HUES48 (cell line): ENCODE data around the gene DENND6B.

Experiments used
- H3K27ac ChIP-seq: one replicate; pipeline ENCODE4 v1.7.0; 2013; ENCODE audit warnings: low read depth, low read length, inconsistent platforms
- H3K27me3 ChIP-seq: 2 replicates; pipeline ENCODE4 v1.6.1; 2013; ENCODE audit warnings: mild to moderate bottlenecking, low read length; ENCODE audit not compliant: control insufficient read depth, insufficient read depth
- H3K36me3 ChIP-seq: 2 replicates; pipeline ENCODE4 v1.6.1; 2013; ENCODE audit warnings: low read length; ENCODE audit not compliant: control insufficient read depth, insufficient read depth
- H3K4me1 ChIP-seq: 2 replicates; pipeline ENCODE4 v1.6.1; 2013; ENCODE audit warnings: mild to moderate bottlenecking, low read length; ENCODE audit not compliant: control insufficient read depth, insufficient read depth
- H3K4me3 ChIP-seq: 2 replicates; pipeline ENCODE4 v1.5.1; 2013; ENCODE audit warnings: mild to moderate bottlenecking, low read depth, low read length
- H3K9ac ChIP-seq: 2 replicates; pipeline ENCODE4 v1.6.1; 2013; ENCODE audit warnings: mild to moderate bottlenecking, low read depth, low read length, moderate library complexity
- H3K9me3 ChIP-seq: 2 replicates; pipeline ENCODE4 v1.6.1; 2013; ENCODE audit warnings: low read length; ENCODE audit not compliant: control insufficient read depth, insufficient read depth

DENND6B gene

DNA sequence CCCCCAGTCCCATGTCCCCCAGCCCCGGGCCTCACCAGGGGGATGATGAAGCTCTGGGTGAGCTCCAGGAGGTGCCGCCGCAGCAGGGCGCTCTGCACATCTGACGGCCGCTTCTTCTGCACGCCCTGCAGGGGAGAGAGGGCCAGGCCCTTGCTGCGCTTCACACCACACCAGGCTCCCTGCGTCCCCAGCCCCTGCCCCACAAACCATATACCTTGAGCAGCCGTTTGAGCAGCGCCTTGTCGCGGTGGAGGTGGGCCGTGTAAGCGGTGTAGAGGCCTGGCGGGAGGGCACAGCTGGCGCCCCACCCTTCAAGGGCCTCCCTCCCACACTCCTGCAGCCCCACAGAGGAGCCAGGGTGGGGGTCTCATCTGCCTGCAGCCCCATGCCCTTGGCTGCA lies 13.2 kb downstream of the DENND6B start:
- Histone ChIP-seq H3K27ac (no peak overlapping the region), H3K9me3 (no peaks in the 10 kb centered on the region), H3K4me3 (no peak overlapping the region), H3K36me3 (no peaks in the 10 kb centered on the region), H3K27me3 (no peaks in the 10 kb centered on the region), H3K9ac (no peak overlapping the region), H3K4me1 (0 out of 2 replicates have a peak, but pooled peaks cover 3% of the 10 kb centered on the region)

DNA sequence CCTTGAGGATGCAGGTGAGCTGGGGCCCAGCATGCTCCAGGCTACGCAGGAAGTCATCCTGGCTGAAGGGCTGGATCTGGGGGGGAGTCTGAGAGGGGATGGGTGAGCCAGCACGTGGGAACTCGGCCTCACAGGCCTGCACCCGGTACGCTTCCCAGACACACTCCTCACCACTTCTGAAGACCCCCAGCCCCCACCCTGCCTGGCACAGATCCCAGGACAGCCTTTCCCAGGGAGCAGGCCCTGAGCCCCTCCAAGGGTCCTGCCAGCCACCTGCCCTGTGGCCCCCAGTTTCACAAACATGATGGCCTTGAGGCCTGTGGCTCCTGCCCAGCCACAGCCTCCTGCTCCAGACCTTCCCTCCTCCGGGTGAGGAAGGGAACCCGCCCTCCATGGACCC lies 13.8 kb downstream of the DENND6B start:
- Histone ChIP-seq H3K9me3 (no peaks in the 10 kb centered on the region), H3K4me1 (0 out of 2 replicates have a peak, but pooled peaks cover 3% of the 10 kb centered on the region), H3K9ac (no peak overlapping the region), H3K27me3 (no peaks in the 10 kb centered on the region), H3K27ac (no peak overlapping the region), H3K36me3 (no peaks in the 10 kb centered on the region), H3K4me3 (no peak overlapping the region)

DNA sequence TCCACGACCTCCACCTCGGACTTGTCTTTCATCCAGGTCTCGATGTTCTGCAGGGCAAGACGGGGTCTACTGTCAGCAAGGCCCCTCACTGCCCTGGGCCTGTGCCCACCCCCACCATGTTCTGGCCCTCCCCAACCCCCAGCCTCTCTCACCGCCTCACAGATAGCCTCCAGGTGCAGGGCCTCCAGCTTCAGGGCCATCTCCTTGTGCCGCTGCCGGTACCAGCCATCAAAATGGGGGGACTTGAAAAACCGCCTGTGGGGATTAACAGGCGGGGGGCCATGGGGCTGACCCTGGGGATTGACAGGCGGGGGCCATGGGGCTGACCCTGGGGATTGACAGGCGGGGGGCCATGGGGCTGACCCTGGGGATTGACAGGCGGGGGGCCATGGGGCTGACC lies 14.4 kb downstream of the DENND6B start:
- no peaks in the 10 kb centered on the region for H3K27me3 ChIP-seq
- H3K4me3 ChIP-seq = no peak overlapping the region
- no peaks in the 10 kb centered on the region for H3K9me3 ChIP-seq
- 0 out of 2 replicates have a peak, but pooled peaks cover 3% of the 10 kb centered on the region for H3K4me1 ChIP-seq
- no peak overlapping the region for H3K27ac ChIP-seq
- H3K36me3 ChIP-seq = no peaks in the 10 kb centered on the region
- H3K9ac ChIP-seq = no peak overlapping the region

DNA sequence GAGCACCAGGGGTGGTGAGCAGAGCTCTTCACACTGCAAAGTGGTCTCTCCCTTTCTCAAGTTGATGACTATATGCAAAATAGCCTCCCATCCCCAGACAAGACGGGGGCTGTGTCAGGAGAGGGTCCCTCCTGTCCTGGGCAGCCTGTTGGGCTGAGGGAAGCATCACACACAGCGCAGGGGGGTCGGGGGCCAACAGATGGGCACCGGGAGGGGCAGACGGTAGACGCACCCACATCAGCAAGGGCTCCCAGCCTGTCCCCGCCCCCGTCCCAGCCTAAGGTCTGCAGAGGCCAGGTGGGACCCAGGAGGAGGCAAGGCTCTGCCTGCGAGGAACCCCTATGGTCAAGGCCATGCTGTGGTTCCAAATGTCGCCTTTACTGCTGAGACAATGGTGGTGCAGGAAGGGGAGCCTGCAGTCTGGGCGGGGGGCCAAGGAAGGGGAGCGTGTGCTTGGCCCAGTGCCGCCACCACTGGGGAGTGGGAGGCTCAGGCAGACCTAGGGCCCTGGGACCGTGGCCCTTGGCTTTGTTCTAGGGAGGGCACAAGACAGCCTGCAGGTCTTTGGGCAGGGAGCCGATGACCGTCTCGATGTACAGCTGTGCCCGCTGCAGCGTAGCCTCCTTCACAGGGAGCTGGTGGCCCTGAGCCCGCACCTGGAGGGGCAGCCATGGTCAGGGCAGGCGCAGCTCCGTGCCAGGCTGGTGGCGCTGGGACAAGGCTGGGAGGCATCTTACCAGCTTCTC lies 15.0 kb downstream of the DENND6B start:
- Histone ChIP-seq H3K9me3 (no peaks in the 10 kb centered on the region), H3K9ac (no peak overlapping the region), H3K36me3 (no peaks in the 10 kb centered on the region), H3K27ac (no peak overlapping the region), H3K27me3 (no peaks in the 10 kb centered on the region), H3K4me3 (no peak overlapping the region), H3K4me1 (0 out of 2 replicates have a peak, but pooled peaks cover 3% of the 10 kb centered on the region)

DNA sequence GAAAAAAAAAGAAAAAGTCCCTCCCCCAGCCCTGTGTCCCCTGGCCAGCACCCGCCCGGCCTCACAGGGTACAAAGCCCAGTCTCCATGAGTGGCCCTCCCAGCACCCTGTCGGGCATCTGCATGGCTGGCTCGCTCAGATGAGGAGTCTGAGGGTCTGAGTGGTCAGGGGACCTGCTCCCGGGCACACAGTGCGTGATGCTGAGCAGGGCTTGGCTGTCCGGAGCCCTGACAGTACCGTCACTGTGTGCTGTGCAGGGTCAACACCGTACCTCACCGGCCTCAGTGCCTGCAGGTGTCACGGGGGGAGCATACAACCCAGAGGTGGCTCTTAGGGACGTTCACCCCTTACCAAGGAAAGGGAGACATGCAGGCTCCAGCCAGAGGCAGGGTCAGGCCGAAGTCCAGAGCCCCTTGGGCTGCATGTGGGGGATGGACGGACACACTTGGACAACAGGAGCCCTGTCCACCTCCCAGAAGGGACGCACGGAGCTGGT lies 15.8 kb downstream of the DENND6B start:
- Histone ChIP-seq H3K9ac (no peak overlapping the region), H3K4me1 (peaks cover 7% of the 10 kb centered on the region), H3K9me3 (no peaks in the 10 kb centered on the region), H3K36me3 (no peaks in the 10 kb centered on the region), H3K4me3 (no peak overlapping the region), H3K27me3 (peaks cover 3% of the 10 kb centered on the region; the same call in 1 of the 2 replicates), H3K27ac (no peak overlapping the region)

DNA sequence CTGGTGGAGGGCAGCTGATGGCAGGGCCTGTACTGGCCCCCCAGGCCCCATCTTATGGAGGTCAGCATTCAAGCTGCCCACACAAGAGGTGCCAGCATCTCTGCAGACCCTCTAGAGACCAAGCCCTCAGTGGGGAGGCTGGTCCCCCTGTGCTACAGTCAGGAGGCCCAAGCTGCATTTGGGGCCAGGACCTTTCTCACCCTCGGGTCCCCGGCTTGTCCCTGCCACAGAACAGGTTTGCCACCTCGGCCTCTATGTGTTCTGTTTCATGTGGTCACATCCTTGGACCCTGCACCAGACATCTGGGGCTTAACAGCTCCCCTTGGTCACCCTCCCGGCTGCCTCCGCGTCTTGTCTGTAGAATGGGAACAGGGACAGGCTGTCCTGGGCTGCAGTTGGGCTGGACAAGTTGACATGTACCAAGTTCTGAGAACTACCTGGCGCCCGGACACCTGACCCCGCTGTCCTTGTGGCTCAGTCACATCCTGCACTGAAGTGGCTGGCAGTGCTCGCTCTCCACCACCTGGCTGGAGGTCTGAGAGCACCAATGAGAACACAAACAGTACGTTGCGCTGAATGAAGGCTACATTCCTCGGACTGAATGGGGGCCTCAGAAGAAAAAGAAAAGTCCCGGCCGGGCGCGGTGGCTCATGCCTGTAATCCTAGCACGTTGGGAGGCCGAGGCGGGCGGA lies 16.6 kb downstream of the DENND6B start:
- peaks cover 11% of the 10 kb centered on the region for H3K4me1 ChIP-seq
- no peak overlapping the region for H3K4me3 ChIP-seq
- peaks cover 4% of the 10 kb centered on the region; the same call in 1 of the 2 replicates for H3K27me3 ChIP-seq
- no peak overlapping the region for H3K27ac ChIP-seq
- no peaks in the 10 kb centered on the region for H3K36me3 ChIP-seq
- no peak overlapping the region for H3K9ac ChIP-seq
- H3K9me3 ChIP-seq = no peaks in the 10 kb centered on the region

DNA sequence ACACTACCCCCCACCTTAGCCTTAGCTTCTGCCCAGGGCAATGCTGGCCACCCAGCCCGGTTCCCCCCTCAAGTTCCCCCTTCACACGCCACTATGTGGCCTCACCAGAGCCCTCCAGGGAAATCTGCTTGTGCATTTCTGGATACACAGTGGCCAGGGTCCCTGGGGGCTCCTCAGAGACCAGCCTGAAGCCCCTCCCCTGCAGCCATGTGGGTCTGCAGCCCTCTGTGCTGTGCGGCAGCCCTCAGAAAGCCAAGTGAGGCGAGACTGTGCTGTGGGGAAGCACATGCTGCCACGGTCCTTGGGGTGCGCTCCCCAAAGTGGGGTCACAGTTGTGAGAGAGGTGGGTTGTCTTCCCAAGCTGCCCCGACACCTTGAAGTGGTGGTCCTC lies 17.2 kb downstream of the DENND6B start:
- Histone ChIP-seq H3K4me3 (no peak overlapping the region), H3K27ac (no peak overlapping the region), H3K9ac (no peak overlapping the region), H3K4me1 (peaks cover 8% of the 10 kb centered on the region), H3K27me3 (peaks cover 4% of the 10 kb centered on the region; the same call in 1 of the 2 replicates), H3K9me3 (no peaks in the 10 kb centered on the region), H3K36me3 (no peaks in the 10 kb centered on the region)

DNA sequence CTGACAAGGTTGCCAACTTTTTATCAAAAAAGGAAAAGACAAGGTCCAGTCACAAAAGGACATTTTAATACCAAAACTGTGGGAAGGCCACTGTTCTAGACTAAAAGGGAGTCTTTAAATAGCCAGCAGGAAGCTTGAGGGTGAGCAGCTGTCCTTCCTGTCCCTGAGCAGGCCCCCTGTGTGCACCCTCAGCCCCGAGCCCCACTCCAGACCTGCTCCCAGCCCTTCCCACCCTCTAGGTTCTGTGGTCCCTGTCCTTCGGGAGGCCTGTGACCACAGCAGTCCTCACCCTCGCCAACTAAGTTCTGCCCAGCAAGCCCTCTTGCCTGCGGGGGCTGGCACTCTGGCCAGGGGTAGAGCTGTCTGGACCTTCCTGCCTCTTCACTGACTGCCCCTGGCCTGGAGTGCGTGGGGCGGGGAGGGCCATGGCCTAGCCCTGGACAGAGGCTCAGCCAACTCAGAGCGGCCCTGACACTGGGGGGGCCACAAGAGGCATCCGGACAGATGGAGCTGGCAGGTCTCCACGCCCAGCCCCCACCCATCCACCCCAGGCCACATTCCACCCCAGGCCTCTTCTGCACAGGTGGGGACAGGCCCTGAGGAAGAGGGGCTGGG lies 17.7 kb downstream of the DENND6B start:
- H3K27ac ChIP-seq = no peak overlapping the region
- no peak overlapping the region for H3K9ac ChIP-seq
- H3K4me3 ChIP-seq = no peak overlapping the region
- no peaks in the 10 kb centered on the region for H3K36me3 ChIP-seq
- no peaks in the 10 kb centered on the region for H3K9me3 ChIP-seq
- peaks cover 4% of the 10 kb centered on the region; the same call in 1 of the 2 replicates for H3K27me3 ChIP-seq
- H3K4me1 ChIP-seq = peaks cover 10% of the 10 kb centered on the region

DNA sequence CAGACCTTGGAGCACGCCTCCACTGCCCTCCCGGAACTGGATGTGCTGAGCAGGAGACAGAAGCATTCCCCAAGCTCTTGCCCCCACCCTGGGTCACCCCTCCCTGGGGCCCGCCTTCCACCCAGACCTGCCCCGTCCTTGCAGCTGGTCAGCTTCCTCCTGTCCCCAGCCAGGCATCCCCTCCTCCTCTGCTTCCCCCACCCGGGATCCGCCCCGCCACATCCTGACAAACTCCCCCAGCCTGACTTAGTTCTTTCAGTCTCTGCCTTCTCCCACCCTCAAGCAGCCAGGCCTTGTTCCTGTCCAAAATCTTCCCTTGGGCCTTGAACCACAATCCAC lies 18.2 kb downstream of the DENND6B start:
- peaks cover 14% of the 10 kb centered on the region for H3K4me1 ChIP-seq
- no peak overlapping the region for H3K4me3 ChIP-seq
- H3K27ac ChIP-seq = no peak overlapping the region
- H3K27me3 ChIP-seq = peaks cover 4% of the 10 kb centered on the region; the same call in 1 of the 2 replicates
- no peaks in the 10 kb centered on the region for H3K36me3 ChIP-seq
- no peaks in the 10 kb centered on the region for H3K9me3 ChIP-seq
- no peak overlapping the region for H3K9ac ChIP-seq

DNA sequence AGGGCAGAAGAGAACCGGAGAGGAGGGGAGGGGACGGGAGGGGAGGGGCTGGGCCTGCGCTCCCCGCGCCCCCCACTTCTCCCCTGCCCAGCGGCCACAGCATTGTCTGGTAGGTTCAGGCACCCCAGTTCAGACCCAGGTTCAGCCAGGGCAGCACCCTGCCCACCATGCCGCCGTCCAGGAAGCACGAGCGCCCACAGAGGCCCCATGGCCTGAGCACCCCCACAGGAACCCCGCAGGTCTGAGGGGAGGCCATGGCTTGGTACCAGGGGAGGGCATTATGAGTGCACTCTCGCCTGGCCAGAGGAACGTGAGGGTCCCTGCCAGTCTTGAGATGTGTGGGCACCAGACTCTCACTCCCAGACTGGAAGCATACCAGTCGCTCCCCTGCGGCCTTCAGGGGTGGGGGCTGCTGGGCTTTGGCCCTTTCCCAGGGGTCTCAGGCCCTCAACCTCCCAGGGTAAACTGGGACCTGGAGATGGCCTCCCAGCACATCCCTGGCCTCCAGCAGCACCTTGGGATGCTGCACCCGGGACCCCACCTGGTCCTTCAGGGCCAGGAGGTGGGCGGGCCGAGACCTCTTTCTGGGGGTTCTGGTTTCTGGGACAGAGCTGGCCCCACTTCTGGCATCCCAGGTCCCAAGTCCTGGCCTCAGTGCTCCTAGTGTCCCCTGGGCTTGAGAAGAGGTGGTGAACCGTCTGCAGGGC lies 18.8 kb downstream of the DENND6B start:
- no peak overlapping the region for H3K9ac ChIP-seq
- H3K36me3 ChIP-seq = no peaks in the 10 kb centered on the region
- no peaks in the 10 kb centered on the region for H3K9me3 ChIP-seq
- peaks cover 4% of the 10 kb centered on the region; the same call in 1 of the 2 replicates for H3K27me3 ChIP-seq
- H3K27ac ChIP-seq = no peak overlapping the region
- H3K4me3 ChIP-seq = no peak overlapping the region
- H3K4me1 ChIP-seq = peaks cover 15% of the 10 kb centered on the region
